Cardiac fibroblast (primary cell): ENCODE results near the gene YPEL2.

ENCODE experiments used
- DNase-seq, 2 donors: peaks; one replicate each; pipeline versions ENCODE4 v3.0.0 to v3.0.0-alpha.2; 2010; ENCODE audit warnings: low read depth in 2 of 2
- H3K4me3 ChIP-seq, 2 donors: replicated peaks in 1 of 2; 1 replicate in 1 of 2; 2 replicates in 1 of 2; pipeline ENCODE4 v1.5.1; 2011; ENCODE audit warnings: low read depth in 2 of 2, low read length in 2 of 2, mild to moderate bottlenecking in 2 of 2, moderate library complexity in 1 of 2
- TF ChIP-seq, protein P1 (sequence below): IDR thresholded peaks from one replicate; pipeline ENCODE4 v1.5.1; 2011; ENCODE audit warnings: low read depth, mild to moderate bottlenecking, low read length, inconsistent platforms

Gene YPEL2

DNA sequence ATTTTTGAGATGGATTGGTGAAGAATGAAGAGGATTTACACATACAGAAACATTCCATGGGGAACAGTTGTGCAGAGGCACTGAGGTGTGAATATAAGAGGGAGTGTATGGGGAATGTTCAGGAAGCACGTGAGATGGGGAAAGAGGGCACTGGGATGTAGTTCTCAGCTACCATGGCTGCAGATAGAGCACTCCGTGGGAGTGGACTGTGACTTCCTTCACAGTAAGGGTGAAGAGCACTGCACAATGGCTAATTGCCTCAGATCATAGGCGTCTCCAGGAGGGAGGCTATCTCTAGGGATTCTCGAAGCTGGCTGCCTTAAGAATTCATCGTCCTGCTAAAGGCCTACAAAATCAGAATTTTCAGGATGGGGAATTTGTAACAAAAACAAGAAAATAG is 7.0 kb downstream of the YPEL2 start:
- DNase-seq = no peak
- TF ChIP-seq, protein P1, sequence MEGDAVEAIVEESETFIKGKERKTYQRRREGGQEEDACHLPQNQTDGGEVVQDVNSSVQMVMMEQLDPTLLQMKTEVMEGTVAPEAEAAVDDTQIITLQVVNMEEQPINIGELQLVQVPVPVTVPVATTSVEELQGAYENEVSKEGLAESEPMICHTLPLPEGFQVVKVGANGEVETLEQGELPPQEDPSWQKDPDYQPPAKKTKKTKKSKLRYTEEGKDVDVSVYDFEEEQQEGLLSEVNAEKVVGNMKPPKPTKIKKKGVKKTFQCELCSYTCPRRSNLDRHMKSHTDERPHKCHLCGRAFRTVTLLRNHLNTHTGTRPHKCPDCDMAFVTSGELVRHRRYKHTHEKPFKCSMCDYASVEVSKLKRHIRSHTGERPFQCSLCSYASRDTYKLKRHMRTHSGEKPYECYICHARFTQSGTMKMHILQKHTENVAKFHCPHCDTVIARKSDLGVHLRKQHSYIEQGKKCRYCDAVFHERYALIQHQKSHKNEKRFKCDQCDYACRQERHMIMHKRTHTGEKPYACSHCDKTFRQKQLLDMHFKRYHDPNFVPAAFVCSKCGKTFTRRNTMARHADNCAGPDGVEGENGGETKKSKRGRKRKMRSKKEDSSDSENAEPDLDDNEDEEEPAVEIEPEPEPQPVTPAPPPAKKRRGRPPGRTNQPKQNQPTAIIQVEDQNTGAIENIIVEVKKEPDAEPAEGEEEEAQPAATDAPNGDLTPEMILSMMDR = no peak
- no peak overlapping the region for H3K4me3 ChIP-seq

DNA sequence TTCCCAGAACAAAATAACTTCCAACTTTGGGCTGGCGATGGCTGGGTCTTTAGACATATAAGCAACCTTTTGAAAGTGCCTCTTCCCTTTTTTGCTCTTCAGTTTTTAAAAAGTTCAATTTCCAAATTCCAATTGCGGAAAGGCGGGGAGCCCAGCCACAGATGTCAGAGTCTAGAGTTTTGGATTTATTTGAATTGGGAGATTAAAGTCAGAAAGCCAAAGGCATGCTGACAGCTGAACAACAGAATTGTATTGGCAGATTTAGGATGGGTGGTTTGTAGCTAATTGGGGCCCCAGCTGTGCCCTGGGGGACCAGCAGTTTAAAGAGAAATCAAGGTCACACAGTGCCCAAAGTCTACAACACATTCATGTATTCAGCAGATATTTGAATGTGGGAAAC is 10.5 kb downstream of the YPEL2 start:
- no peak for DNase-seq
- no peak overlapping the region for H3K4me3 ChIP-seq
- TF ChIP-seq, protein P1 = no peak

DNA sequence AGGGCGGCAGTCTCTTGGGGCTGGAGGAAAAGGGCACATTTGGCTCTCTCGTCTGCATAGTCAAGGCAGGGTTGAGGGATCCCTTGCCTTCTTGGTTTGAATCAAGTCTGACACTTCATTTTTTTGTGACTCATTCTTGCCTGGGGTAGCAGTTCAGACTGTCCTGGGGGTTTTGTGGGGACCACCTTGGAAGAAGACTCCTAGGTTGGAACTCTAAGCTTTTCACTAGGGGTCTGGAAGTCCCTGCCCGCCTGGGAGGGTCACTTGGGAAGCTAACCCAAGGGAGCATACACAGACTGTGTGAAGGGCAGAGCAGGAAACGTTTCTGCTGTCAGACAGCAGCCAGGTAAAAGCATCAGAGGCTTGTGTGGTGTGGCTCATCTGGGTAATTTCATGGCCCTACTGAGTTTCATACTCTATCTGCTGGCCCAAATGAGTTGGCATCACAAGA is 11.3 kb downstream of the YPEL2 start:
- H3K4me3 ChIP-seq = no peak overlapping the region
- TF ChIP-seq, protein P1 = no peak
- no peak for DNase-seq

DNA sequence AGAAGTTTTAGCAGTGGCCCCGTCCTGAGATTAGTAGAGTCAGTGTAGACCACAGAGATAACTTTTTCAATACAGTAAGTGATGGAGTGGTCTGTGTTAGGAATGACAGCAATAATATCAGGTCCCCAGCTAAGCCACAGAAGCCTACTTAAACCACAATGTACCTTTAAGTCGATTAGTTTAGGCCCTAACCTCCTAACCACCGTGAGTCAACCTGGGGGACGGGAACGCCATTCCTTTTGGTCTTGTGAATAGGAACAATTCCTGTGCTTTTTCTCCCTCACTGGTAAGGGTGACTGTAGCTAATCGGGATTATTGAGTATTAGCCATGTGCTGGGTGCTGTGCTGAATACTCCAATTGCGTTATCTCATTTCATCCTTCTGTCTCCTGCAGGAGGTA is 14.0 kb downstream of the YPEL2 start:
- no peak overlapping the region for H3K4me3 ChIP-seq
- TF ChIP-seq, protein P1 = no peak
- no peak for DNase-seq

DNA sequence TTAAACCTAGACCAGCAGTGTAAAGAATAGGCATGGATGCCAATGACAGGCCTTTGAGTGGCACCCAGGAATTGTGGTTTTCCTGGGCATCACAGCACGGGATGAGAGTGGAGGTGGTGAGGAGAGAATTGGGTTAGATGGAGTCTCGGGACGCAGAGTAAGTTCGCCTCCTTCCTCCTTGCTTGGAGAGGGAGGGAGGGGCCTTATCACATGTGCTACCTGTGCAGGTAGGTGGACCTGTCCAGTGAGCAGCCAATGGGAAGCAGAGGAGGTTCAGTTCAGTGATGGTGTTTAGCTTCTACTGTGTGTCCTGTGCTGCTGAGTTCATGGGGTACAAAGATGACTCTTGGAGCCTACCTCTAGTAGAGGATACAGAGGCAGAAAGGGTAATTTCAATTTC is 14.9 kb downstream of the YPEL2 start:
- no peak overlapping the region for H3K4me3 ChIP-seq
- TF ChIP-seq, protein P1 = no peak
- no peak for DNase-seq

DNA sequence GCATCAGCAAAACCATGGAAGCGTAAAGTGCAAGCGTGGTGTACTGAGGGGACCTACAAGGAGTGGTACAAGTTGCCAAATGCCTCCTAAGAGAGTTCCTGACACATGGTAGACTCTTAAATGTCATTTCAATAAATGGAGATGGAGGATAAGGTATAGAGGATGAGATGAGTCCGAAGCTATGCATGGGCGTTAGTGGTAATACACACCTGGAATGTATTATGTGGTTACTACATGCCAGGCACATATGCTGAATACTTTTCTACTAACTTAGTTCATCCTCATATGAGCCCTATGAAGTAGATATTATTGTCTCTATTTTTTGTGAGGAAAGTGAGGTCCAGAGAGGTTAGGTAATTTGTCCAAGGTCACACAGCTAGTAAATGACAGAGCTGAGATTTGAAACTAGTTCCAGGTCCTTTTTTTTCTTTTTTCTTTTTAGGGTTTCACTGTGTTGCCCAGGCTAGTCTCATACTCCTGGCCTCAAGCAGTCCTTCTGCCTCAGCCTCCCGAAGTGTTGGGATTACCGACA is 15.5 kb downstream of the YPEL2 start:
- no peak overlapping the region for H3K4me3 ChIP-seq
- TF ChIP-seq, protein P1 = no peak
- no peak for DNase-seq

DNA sequence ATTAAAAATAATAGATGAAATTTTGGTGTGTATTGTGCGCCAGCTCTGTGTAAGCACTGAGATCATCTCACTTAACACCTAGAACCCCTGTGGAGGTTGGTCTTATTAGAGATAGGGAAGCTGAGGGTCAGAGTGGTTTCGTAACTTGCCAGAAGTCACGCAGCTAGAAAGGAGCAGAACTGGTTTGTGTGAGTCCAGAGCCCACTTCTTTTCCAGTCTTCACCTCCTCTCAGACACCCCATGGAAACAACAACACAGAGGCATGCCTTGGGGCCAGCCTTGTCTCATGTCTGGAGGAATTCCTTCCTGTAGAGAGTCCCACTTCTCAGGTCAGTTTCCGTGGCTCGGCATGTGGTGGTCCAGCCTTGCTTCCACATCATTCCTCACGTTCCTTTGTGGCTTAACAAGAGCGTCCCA is 16.5 kb downstream of the YPEL2 start:
- TF ChIP-seq, protein P1 = no peak
- DNase-seq = no peak

More for the DNA sequence above, 16.5 kb downstream of the YPEL2 start:
- no peak overlapping the region for H3K4me3 ChIP-seq
